SK-N-SH treated with all-trans-retinoic acid at 6 μM for 48 hours (cell line): Measurements from ENCODE around the gene HACL1.

Source experiments
- PATZ1 ChIP-seq: fragments of 250-450 bp; sonication (Bioruptor Pico); IDR thresholded peaks from 2 replicates; pipeline ENCODE4 v1.8.0; 2020; ENCODE audit warnings: mild to moderate bottlenecking, moderate library complexity, borderline replicate concordance
- RARB ChIP-seq: fragments of 250-450 bp; sonication (Bioruptor Pico); IDR thresholded peaks from 2 replicates; pipeline ENCODE4 v1.8.0; 2021; ENCODE audit warnings: mild to moderate bottlenecking, moderate library complexity
- SNAI2 ChIP-seq: fragments of 250-450 bp; sonication (Bioruptor Pico); IDR thresholded peaks from 2 replicates; pipeline ENCODE4 v1.5.0; 2020; ENCODE audit warnings: mild to moderate bottlenecking, moderate library complexity
- ZFP30 ChIP-seq: fragments of 450-650 bp; formaldehyde crosslinking; IDR thresholded peaks from 2 replicates; pipeline ENCODE4 v1.5.0; 2022; ENCODE audit warnings: mild to moderate bottlenecking, moderate library complexity
- ZNF565 ChIP-seq: fragments of 450-650 bp; formaldehyde crosslinking; conservative IDR thresholded peaks from 2 replicates; pipeline ENCODE4 v1.5.0; 2020; ENCODE audit warnings: low read depth, mild to moderate bottlenecking, moderate library complexity
- ZNF70 ChIP-seq: fragments of 450-650 bp; formaldehyde crosslinking; IDR thresholded peaks from 2 replicates; pipeline ENCODE4 v1.5.0; 2020; ENCODE audit warnings: mild to moderate bottlenecking, moderate library complexity
- ZNF8 ChIP-seq: fragments of 450-650 bp; formaldehyde crosslinking; IDR thresholded peaks from 2 replicates; pipeline ENCODE4 v1.5.0; 2020; ENCODE audit warnings: mild to moderate bottlenecking, moderate library complexity

DNA sequence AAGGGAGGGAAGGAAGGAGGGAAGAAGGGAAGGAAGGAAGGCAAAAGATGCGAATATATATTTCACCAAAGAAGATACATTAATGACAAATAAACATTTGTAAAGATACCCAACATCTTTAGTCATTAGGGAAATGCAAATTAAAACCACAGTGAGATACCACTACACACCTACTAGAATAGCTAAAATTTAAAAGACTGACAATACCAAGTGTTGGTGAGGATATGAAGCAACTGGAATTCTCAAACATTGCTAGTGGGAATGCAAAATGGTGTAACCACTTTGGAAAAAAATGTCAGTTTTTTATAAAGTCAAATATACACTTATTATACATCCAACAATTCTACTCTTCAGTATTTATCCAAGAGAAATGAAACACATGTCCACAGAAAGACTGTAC is 75.6 kb downstream of the HACL1 start:
- TF ChIP-seq ZNF70 (CRISPR knock-in tag) (no peak), SNAI2 (CRISPR knock-in tag) (no peak), PATZ1 (CRISPR knock-in tag) (no peak), ZNF8 (CRISPR knock-in tag) (no peak), ZFP30 (CRISPR knock-in tag) (no peak), RARB (CRISPR knock-in tag) (no peak), ZNF565 (CRISPR knock-in tag) (no peak)
